Stimulated activated naive CD8-positive, alpha-beta T cell treated with anti-CD3 and anti-CD28 coated beads, Interleukin-15, Interleukin-2, amounts not matched to agents 100 ng/mL and 50 ng/mL, for 24 hours (primary cell): ENCODE measurements around the gene PLXNA2.

Experiments used
- H3K27ac Mint-ChIP-seq: one replicate; pipeline ENCODE4 v1.8.0; 2021; ENCODE audit warnings: mild to moderate bottlenecking, mixed read lengths
- H3K27me3 Mint-ChIP-seq: one replicate; pipeline ENCODE4 v1.8.0; 2021; ENCODE audit warnings: mixed read lengths
- H3K36me3 Mint-ChIP-seq: one replicate; pipeline ENCODE4 v1.8.0; 2021; ENCODE audit warnings: low read depth, mixed read lengths
- H3K4me1 Mint-ChIP-seq: one replicate; pipeline ENCODE4 v1.8.0; 2021; ENCODE audit warnings: low read depth, mixed read lengths
- H3K4me3 Mint-ChIP-seq: one replicate; pipeline ENCODE4 v1.8.0; 2021; ENCODE audit warnings: mild to moderate bottlenecking, mixed read lengths
- H3K9me3 Mint-ChIP-seq: one replicate; pipeline ENCODE4 v1.8.0; 2021; ENCODE audit warnings: mixed read lengths

PLXNA2 gene

DNA sequence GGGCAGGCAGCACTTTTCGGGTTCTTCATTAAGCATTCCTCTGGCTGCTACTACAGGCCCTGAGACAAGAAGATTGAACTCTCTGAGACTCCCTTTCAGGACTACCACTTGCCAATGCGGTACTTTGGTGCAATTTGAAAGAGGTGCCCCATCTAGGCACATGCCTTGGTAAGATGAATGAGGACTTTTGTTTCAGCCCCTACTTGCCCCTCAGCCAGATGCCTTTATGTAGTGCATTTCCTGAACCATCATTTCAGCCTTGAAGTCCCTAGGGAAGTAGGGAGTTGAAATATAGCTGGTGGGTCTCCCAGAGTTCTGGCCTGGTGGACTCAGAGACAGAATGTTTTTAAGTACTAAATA is 123.8 kb downstream of the PLXNA2 start:
- Mint-ChIP-seq H3K36me3 (no peaks in the 10 kb centered on the region), H3K4me3 (no peak overlapping the region), H3K4me1 (no peaks in the 10 kb centered on the region), H3K27me3 (no peaks in the 10 kb centered on the region), H3K27ac (no peak overlapping the region), H3K9me3 (no peaks in the 10 kb centered on the region)

GRCh38 chr1:208118841-208119606 is 125.2 kb downstream of the PLXNA2 start:
- Mint-ChIP-seq H3K4me3 (no peak overlapping the region), H3K27ac (no peak overlapping the region), H3K27me3 (no peaks in the 10 kb centered on the region), H3K9me3 (no peaks in the 10 kb centered on the region), H3K4me1 (no peaks in the 10 kb centered on the region), H3K36me3 (no peaks in the 10 kb centered on the region)

DNA sequence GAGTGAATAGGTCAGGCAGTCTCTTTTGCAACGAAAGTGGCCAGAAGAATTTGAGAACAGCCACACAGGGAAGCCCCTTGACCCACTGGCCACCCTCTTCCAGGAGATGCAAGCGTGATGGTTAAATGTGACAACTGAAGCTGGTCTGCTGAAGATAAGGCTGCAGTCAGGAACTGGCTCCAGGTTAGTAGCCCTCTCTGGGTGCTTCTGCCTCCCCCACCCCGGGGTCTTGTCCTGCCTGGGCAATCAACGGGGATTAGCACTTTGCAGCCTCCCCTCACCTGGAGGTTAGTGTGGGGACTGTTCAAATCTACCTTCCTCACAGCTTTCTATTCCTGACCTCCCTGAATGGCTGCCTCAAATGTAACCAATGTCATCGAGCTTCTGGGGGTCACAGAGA is 125.9 kb downstream of the PLXNA2 start:
- no peaks in the 10 kb centered on the region for H3K4me1 Mint-ChIP-seq
- H3K4me3 Mint-ChIP-seq, result no peak overlapping the region
- H3K27ac Mint-ChIP-seq, result no peak overlapping the region
- H3K36me3 Mint-ChIP-seq, result no peaks in the 10 kb centered on the region
- no peaks in the 10 kb centered on the region for H3K9me3 Mint-ChIP-seq
- no peaks in the 10 kb centered on the region for H3K27me3 Mint-ChIP-seq

GRCh38 chr1:208117826-208118225 is 126.4 kb downstream of the PLXNA2 start:
- H3K4me1 Mint-ChIP-seq, result no peaks in the 10 kb centered on the region
- H3K9me3 Mint-ChIP-seq, result no peaks in the 10 kb centered on the region
- no peak overlapping the region for H3K27ac Mint-ChIP-seq
- no peak overlapping the region for H3K4me3 Mint-ChIP-seq
- no peaks in the 10 kb centered on the region for H3K36me3 Mint-ChIP-seq
- no peaks in the 10 kb centered on the region for H3K27me3 Mint-ChIP-seq

GRCh38 chr1:208117409-208117808 is 126.8 kb downstream of the PLXNA2 start:
- H3K4me1 Mint-ChIP-seq, result no peaks in the 10 kb centered on the region
- no peaks in the 10 kb centered on the region for H3K36me3 Mint-ChIP-seq
- H3K9me3 Mint-ChIP-seq, result no peaks in the 10 kb centered on the region
- H3K27me3 Mint-ChIP-seq, result no peaks in the 10 kb centered on the region
- H3K4me3 Mint-ChIP-seq, result no peak overlapping the region
- H3K27ac Mint-ChIP-seq, result no peak overlapping the region

- no peak overlapping the region for H3K27ac Mint-ChIP-seq
- H3K36me3 Mint-ChIP-seq, result no peaks in the 10 kb centered on the region
- no peaks in the 10 kb centered on the region for H3K9me3 Mint-ChIP-seq
- H3K27me3 Mint-ChIP-seq, result no peaks in the 10 kb centered on the region
- H3K4me3 Mint-ChIP-seq, result no peak overlapping the region
- no peaks in the 10 kb centered on the region for H3K4me1 Mint-ChIP-seq
These were observed 128.1 kb downstream of the PLXNA2 start for GRCh38 chr1:208115924-208116640.

DNA sequence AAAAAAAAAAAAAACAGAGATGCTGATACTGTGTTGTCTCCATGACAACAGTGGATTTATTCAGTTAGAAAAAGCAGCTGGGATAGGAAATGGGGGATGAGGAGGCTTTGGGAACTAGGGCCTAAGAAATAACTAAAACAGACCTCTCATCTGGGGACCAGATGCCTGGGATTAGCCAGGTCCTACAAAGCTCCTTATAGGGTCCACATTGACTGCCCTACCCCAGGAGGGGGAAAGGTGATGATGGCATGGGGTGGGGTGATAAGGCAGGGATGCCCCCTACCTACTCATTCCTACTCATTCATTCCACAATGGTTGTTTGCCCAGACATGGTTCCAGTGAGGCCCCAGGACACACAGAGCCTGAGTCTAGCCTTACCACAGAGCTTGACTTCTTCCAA is 131.2 kb downstream of the PLXNA2 start:
- no peak overlapping the region for H3K4me3 Mint-ChIP-seq
- no peaks in the 10 kb centered on the region for H3K36me3 Mint-ChIP-seq
- H3K9me3 Mint-ChIP-seq, result no peaks in the 10 kb centered on the region
- no peak overlapping the region for H3K27ac Mint-ChIP-seq
- H3K27me3 Mint-ChIP-seq, result no peaks in the 10 kb centered on the region
- H3K4me1 Mint-ChIP-seq, result no peaks in the 10 kb centered on the region

DNA sequence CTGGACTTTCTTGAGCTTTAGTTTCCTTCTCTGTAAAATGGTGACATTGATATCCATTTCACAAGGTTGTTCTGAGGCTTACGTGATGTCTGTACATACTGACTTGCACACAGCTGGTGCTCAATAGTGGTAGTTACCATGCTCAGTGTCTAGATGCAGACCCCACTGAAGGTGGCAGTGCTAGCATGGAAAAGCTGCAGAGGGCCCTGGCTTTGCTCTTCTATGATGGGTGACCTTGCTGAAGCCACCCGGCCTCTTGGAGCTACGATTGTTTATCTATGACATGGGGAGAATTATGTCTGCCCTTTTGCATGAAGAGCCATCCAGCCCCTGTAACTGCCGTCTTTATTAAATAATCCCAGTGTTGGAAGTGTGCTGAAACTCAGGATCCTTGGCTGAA is 131.8 kb downstream of the PLXNA2 start:
- Mint-ChIP-seq H3K4me3 (no peak overlapping the region), H3K9me3 (no peaks in the 10 kb centered on the region), H3K36me3 (no peaks in the 10 kb centered on the region), H3K27me3 (no peaks in the 10 kb centered on the region), H3K4me1 (no peaks in the 10 kb centered on the region), H3K27ac (no peak overlapping the region)

DNA sequence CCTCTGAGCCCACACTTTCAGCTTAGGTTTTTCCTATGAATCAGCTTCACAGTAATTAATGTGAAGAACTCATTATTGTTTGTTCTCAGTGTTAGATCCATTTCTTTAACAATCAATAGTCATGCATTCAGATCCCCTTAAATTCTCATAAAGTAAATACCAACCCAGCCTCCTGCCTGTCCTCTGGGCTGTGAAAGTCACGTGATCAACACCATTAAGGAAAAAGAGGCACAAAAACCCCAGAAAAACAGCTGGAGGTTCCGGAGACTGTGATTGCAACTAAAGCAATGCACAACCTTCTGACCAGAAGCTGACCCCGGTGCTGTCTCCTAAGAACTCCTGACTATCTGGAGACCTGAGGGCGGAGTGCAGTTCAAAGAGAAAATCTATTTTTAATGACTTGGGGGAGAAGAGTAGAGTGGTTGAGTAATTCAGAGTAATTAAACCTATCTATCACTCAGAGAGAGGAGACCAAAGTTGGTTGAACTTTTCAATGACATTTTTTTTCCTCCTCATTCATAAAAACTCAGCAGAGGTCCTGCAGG is 132.5 kb downstream of the PLXNA2 start:
- Mint-ChIP-seq H3K4me3 (no peak overlapping the region), H3K4me1 (no peaks in the 10 kb centered on the region), H3K27me3 (no peaks in the 10 kb centered on the region), H3K9me3 (no peaks in the 10 kb centered on the region), H3K27ac (no peak overlapping the region), H3K36me3 (no peaks in the 10 kb centered on the region)

GRCh38 chr1:208110296-208110695 is 133.9 kb downstream of the PLXNA2 start:
- H3K4me1 Mint-ChIP-seq, result no peaks in the 10 kb centered on the region
- no peaks in the 10 kb centered on the region for H3K27me3 Mint-ChIP-seq
- H3K4me3 Mint-ChIP-seq, result no peak overlapping the region
- H3K9me3 Mint-ChIP-seq, result no peaks in the 10 kb centered on the region
- H3K27ac Mint-ChIP-seq, result no peak overlapping the region
- H3K36me3 Mint-ChIP-seq, result no peaks in the 10 kb centered on the region

DNA sequence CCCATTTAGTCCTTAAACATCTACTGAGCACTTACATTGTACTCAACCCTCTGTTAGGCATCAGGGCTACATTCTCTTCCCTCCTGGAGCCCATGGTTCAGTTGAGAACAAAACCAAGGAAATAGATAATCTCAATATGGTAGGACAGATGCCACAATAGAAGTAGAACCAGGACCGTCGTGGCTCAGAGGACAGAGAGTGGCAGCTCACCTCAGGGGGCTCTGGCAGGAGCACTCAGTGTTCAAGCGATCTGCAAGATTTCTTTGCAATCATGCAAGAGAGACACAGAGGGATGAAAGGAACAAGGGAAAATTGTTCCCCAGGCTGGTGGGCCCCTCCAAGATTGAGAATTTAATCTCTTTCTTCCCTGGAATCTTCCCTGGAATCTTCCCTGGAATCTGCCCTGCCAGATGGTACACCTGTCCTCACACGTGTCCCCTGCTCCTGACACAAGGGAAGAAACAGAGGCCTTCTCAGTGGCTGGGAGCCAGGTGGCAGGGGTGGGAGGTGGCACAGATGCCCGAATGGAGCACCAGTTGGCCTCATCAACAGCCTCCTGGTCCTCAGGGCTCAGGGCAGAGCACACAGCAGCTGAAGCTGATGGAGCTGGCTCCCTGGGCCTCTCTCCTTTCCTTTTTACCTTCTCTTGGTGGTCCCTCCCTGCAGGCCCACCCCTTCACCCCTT is 135.4 kb downstream of the PLXNA2 start:
- Mint-ChIP-seq H3K36me3 (no peaks in the 10 kb centered on the region), H3K27ac (no peak overlapping the region), H3K27me3 (no peaks in the 10 kb centered on the region), H3K4me3 (no peak overlapping the region), H3K9me3 (no peaks in the 10 kb centered on the region), H3K4me1 (no peaks in the 10 kb centered on the region)

- no peaks in the 10 kb centered on the region for H3K36me3 Mint-ChIP-seq
- H3K27me3 Mint-ChIP-seq, result no peaks in the 10 kb centered on the region
- H3K4me3 Mint-ChIP-seq, result no peak overlapping the region
- no peaks in the 10 kb centered on the region for H3K9me3 Mint-ChIP-seq
- no peak overlapping the region for H3K27ac Mint-ChIP-seq
- no peaks in the 10 kb centered on the region for H3K4me1 Mint-ChIP-seq
These were observed 136.0 kb downstream of the PLXNA2 start for GRCh38 chr1:208108213-208108608.

- H3K9me3 Mint-ChIP-seq, result no peaks in the 10 kb centered on the region
- H3K36me3 Mint-ChIP-seq, result no peaks in the 10 kb centered on the region
These were observed 136.6 kb downstream of the PLXNA2 start for GRCh38 chr1:208107425-208108212.

GRCh38 chr1:208106218-208106617 is 138.0 kb downstream of the PLXNA2 start:
- Mint-ChIP-seq H3K36me3 (no peaks in the 10 kb centered on the region), H3K27ac (no peak overlapping the region), H3K27me3 (no peaks in the 10 kb centered on the region)

More at GRCh38 chr1:208107425-208108212, 136.6 kb downstream of the PLXNA2 start:
- H3K4me3 Mint-ChIP-seq, result no peak overlapping the region
- H3K27me3 Mint-ChIP-seq, result no peaks in the 10 kb centered on the region
- no peaks in the 10 kb centered on the region for H3K4me1 Mint-ChIP-seq
- H3K27ac Mint-ChIP-seq, result no peak overlapping the region

More at GRCh38 chr1:208106218-208106617, 138.0 kb downstream of the PLXNA2 start:
- Mint-ChIP-seq H3K4me1 (no peaks in the 10 kb centered on the region), H3K9me3 (no peaks in the 10 kb centered on the region), H3K4me3 (no peak overlapping the region)
